ENCODE measurements around the gene FRMD1.

FRMD1 gene

DNA sequence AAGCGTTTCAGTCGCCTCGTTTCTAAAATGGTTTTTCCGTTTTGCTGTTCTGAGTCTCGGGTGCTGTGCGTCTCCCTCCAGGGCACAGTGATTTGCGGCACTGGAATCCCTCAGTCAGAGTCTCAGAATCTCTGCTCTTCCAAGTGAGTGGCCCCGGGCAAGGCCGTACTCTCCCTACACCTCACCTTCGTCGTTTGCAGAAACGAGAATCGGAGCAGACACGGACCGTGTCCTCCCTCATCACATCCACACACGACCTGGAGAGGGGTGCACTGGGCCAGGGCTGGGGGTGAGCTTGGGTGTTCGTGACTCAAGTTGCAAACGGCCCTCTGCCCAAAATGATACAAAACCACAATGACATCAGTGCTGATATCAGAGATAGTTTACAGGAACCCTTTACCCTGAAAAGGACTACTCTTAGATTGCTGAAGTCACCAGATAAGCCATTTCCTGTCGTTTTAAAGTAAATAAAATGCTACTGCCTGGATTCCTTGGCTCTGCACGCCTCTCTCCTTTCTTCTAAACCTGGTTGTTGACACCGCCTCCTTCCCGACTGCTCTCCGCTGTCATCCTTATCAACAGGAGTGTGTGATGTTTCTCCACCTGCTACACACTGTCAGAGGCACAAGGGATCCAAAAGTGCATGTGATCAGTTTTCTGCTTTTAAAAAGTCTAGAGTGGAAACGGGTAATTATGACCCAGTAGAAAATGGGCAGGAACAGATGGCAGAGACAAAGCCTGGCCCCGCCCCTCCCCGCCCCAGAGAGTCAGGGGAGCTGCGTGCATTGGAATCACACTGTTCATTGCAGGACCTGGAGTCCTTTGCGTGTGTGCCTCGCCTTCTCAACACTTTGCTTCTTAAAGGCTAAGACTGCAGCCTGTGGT, 43.1 kb downstream of the FRMD1 start:
- H3K27ac ChIP-seq, result peak overlapping the region; percentile 81
- ChIA-PET POLR2A (ENCODE audit: low non-redundant PET) (no interaction called here), CTCF (no interaction called here)
- DNase-seq (ENCODE audit: low spot score), result peak; percentile 38
- TF ChIP-seq, protein P1, sequence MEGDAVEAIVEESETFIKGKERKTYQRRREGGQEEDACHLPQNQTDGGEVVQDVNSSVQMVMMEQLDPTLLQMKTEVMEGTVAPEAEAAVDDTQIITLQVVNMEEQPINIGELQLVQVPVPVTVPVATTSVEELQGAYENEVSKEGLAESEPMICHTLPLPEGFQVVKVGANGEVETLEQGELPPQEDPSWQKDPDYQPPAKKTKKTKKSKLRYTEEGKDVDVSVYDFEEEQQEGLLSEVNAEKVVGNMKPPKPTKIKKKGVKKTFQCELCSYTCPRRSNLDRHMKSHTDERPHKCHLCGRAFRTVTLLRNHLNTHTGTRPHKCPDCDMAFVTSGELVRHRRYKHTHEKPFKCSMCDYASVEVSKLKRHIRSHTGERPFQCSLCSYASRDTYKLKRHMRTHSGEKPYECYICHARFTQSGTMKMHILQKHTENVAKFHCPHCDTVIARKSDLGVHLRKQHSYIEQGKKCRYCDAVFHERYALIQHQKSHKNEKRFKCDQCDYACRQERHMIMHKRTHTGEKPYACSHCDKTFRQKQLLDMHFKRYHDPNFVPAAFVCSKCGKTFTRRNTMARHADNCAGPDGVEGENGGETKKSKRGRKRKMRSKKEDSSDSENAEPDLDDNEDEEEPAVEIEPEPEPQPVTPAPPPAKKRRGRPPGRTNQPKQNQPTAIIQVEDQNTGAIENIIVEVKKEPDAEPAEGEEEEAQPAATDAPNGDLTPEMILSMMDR (conservative IDR thresholded peaks at IDR 0.05; ENCODE audit: low read depth), result no peak

DNA sequence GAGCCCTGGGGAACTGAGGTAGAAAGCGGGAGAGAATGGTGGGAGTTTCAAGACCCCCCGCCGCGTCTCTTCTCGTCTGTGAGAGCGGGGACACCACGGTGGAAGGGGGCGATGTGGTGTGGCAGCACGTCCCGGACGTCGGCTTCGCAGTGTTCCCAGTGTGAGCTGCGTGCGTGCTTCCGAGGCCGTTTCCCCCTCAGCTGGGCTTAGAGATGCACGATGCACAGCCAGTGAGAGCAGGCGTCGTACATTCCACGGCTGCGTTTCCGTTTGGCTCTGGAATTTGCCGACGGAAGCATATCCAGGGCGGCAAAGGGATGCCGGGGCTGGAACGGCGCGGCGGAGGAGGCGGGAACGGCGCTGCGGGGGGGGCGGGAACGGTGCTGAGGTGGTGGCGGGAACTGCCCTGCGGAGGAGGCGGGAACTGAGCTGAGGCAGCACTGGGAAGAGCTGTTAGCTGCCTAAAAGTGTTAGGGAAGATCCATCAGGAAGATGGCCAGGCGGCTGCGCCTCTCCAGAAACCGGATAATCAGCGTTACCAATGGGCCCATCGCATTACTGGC, 43.8 kb downstream of the FRMD1 start:
- POLR2A ChIA-PET (ENCODE audit: low non-redundant PET), result no interaction called here
- CTCF ChIA-PET, result no interaction called here
- TF ChIP-seq, protein P1 (conservative IDR thresholded peaks at IDR 0.05; ENCODE audit: low read depth), result no peak
- DNase-seq (ENCODE audit: low spot score), result peak; percentile 56
- H3K27ac ChIP-seq, result peak overlapping the region; percentile 81

DNA sequence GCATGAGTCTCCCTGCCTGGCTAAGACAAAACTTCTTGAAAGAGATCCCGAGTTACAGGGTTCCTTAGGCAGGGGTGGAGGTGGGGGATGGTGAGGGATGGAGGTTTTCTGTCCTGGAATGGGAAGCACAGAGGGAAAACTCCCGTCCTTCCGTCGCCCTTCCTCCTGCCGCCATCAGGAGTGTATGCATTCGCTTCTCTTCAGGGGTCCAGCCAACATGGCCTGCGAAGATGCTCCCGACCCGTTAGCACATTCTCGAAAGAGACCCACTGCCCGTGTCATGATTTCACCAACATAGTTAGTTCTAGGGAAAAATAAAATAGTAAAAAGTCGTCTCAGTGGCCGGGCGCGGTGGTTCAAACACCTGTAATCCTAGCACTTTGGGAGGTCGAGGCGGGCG, 44.5 kb downstream of the FRMD1 start:
- no peak for DNase-seq (ENCODE audit: low spot score)
- CTCF ChIA-PET, result no interaction called here
- TF ChIP-seq, protein P1 (conservative IDR thresholded peaks at IDR 0.05; ENCODE audit: low read depth), result no peak
- POLR2A ChIA-PET (ENCODE audit: low non-redundant PET), result no interaction called here
- peak overlapping the region; percentile 81 for H3K27ac ChIP-seq

DNA sequence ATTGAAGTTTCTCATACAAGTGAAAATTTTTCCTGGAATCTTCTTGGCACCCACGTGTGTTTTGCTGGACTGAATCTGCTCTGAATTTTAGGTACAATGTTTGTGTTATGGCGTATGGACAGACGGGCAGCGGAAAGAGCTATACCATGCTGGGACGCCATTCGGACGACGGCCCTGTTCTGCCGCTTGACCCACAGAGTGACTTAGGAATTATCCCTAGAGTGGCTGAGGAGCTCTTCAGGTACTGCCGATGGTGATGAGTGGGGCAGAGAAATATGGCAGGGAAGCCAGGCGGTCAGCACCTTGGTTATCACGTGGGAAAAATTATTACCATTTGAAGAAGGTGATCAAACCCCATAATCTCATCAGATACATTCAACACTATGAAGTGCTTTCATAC, 45.2 kb downstream of the FRMD1 start:
- TF ChIP-seq, protein P1 (conservative IDR thresholded peaks at IDR 0.05; ENCODE audit: low read depth), result no peak
- ChIA-PET CTCF (no interaction called here), POLR2A (ENCODE audit: low non-redundant PET) (no interaction called here)
- H3K27ac ChIP-seq, result no peak overlapping the region
- no peak for DNase-seq (ENCODE audit: low spot score)

DNA sequence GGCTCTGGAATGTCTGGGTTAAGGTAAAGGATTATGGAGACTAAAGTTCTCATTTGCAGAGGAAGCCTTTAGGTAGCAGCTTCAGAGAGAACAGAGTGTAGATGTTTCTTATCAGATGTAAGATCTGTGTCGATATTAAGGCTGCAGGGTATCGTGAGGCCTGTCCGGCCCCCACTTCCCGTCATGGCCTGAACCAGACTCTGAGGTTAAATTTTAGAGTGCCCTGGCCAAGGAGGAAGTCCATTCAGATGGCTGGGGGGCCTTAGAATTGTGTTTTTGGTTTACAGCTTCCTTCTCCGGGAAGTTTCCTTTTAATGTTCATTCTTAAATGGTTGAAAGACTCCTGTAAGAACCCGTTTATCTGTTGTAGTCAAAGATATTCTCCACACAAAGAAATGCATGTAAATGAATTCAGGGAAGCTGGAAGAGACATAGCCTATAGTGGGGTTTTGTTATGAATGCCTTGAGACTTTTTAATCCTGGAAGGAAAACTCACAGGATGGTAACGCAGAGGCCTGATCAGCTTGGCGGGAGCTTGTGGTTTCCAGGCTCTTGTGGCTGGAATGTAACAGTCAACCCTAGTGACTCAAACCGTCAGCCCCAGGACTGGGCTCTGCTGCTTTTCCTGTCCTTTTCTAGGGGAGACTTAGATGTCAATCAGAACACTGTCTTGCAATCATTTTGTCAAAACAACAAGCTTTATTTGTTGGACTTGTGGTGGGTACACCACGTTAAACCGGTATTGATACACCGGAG, 46.8 kb downstream of the FRMD1 start:
- CTCF ChIA-PET, result interaction anchor here (0.6 to 0.9 kb wide), 2 partner anchors 74 to 395 kb away, joined by 3 to 4 read pairs; no protein-coding TSS in a partner anchor
- no peak overlapping the region for H3K27ac ChIP-seq
- peak; percentile 40 for DNase-seq (ENCODE audit: low spot score)
- TF ChIP-seq, protein P1 (conservative IDR thresholded peaks at IDR 0.05; ENCODE audit: low read depth), result no peak
- POLR2A ChIA-PET (ENCODE audit: low non-redundant PET), result no interaction called here

DNA sequence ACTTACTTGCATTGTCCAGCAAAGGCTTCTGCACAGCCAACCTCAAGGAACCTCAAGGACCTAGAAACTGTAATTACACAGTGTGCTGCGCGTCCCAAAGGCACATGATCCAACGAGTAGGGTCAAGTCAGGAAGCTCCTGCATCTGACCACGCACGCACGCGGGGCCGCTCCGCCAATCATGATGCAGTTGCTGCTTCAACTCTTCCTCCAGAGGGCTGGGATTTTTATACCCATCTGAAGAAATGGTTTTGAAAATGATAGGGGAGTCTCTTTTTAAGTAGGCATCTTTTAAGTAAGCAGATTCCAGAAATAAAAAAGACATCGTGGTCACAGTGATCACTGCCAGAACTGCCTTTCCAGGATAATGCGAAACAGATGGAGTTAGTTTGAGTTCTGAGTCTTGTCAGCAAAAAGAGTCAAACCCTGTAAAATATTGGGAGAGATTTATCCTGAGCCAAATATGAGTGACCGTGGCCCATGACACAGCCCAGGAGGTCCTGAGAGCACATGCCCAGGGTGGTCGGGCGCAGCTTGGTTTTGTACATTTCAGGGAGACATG, 47.5 kb downstream of the FRMD1 start:
- CTCF ChIA-PET, result no interaction called here
- POLR2A ChIA-PET (ENCODE audit: low non-redundant PET), result no interaction called here
- no peak overlapping the region for H3K27ac ChIP-seq
- TF ChIP-seq, protein P1 (conservative IDR thresholded peaks at IDR 0.05; ENCODE audit: low read depth), result no peak
- no peak for DNase-seq (ENCODE audit: low spot score)
